Caco-2 (cell line): ENCODE measurements around the gene ADAM11. TPM values are rescaled to one million over a fixed set of nuclear protein-coding genes. Genes with fewer than 3 reads are reported as not detected.
"Not testable (repeated sequence)": the region's sequence is repeated elsewhere in the genome, so short reads cannot be mapped to it uniquely, and the experiment has no call there.

Experiments used
- Bru-seq: library from RNA; stranded (reverse); fragments of 400-500 nt; gene quantifications from one replicate; lab custom pipeline; 2021; lab: Mats Ljungman, UMichigan
- BruChase-seq, 2 experiments: library from RNA; stranded (reverse); fragments of 400-500 nt; gene quantifications; one replicate each; lab custom pipeline; 2021; lab: Mats Ljungman, UMichigan
- BruUV-seq: library from RNA; stranded (reverse); fragments of 400-500 nt; replicated peaks from 2 replicates; lab custom pipeline; 2021; lab: Mats Ljungman, UMichigan
- CTCF ChIA-PET: fragments of 300-600 bp; sonication (Branson Sonifier 250); formaldehyde crosslinking; loops from one replicate; lab custom pipeline; 2022; ENCODE audit warnings: antibody characterized with exemption; lab: Charles Lee
- POLR2A ChIA-PET: fragments of 300-600 bp; sonication (Branson Sonifier 250); formaldehyde crosslinking; loops from one replicate; lab custom pipeline; 2022; ENCODE audit warnings: antibody characterized with exemption; lab: Charles Lee
- DNase-seq, 2 experiments: peaks; one replicate each; pipeline versions ENCODE4 v3.0.0 to v3.0.0-alpha.2; 2020 to 2022
- H3K27me3 ChIP-seq: replicated peaks from 2 replicates; pipeline ENCODE4 v1.6.0; 2011; ENCODE audit warnings: low read length; ENCODE audit not compliant: control insufficient read depth, insufficient read depth
- H3K36me3 ChIP-seq: 2 replicates; pipeline ENCODE4 v1.5.1; 2011; ENCODE audit warnings: low read length; ENCODE audit not compliant: control insufficient read depth, insufficient read depth
- H3K4me1 ChIP-seq: fragments of 250-450 bp; sonication (Bioruptor Pico); 2 replicates; pipeline ENCODE4 v1.5.1; 2020; ENCODE audit warnings: mild to moderate bottlenecking
- H3K4me3 ChIP-seq: 2 replicates; pipeline ENCODE4 v1.5.1; 2011; ENCODE audit warnings: low read depth, mild to moderate bottlenecking, control low read depth, low read length
- H3K9me3 ChIP-seq: fragments of 250-450 bp; sonication (Bioruptor Pico); 2 replicates; pipeline ENCODE4 v1.5.1; 2020; ENCODE audit warnings: mild to moderate bottlenecking, moderate library complexity
- H3K27ac Mint-ChIP-seq: one replicate; pipeline ENCODE4 v1.8.0; 2022; ENCODE audit warnings: mixed read lengths; ENCODE audit not compliant: unreplicated experiment
- H3K27me3 Mint-ChIP-seq: one replicate; pipeline ENCODE4 v1.8.0; 2022; ENCODE audit warnings: mixed read lengths; ENCODE audit not compliant: insufficient read depth, unreplicated experiment
- H3K36me3 Mint-ChIP-seq: one replicate; pipeline ENCODE4 v1.8.0; 2022; ENCODE audit warnings: mild to moderate bottlenecking, mixed read lengths; ENCODE audit not compliant: insufficient read depth, unreplicated experiment
- H3K4me1 Mint-ChIP-seq: one replicate; pipeline ENCODE4 v1.8.0; 2022; ENCODE audit warnings: low read depth, mixed read lengths; ENCODE audit not compliant: unreplicated experiment
- H3K4me3 Mint-ChIP-seq: one replicate; pipeline ENCODE4 v1.8.0; 2022; ENCODE audit warnings: mild to moderate bottlenecking, moderate library complexity, mixed read lengths; ENCODE audit not compliant: unreplicated experiment
- H3K9me3 Mint-ChIP-seq: one replicate; pipeline ENCODE4 v1.8.0; 2022; ENCODE audit warnings: mixed read lengths; ENCODE audit not compliant: unreplicated experiment
- CTCF ChIP-seq, 2 experiments: fragments of 200-600 bp in 1 of 2; IDR thresholded peaks; 1 replicate in 1 of 2; 2 replicates in 1 of 2; pipeline versions ENCODE4 v1.5.1 to v1.8.0; 2011 to 2022; ENCODE audit warnings: antibody characterized with exemption in 1 of 2, control low read depth in 1 of 2, inconsistent platforms in 1 of 2, low read depth in 1 of 2, low read length in 1 of 2, mild to moderate bottlenecking in 1 of 2, moderate library complexity in 1 of 2; ENCODE audit not compliant: insufficient read depth in 1 of 2, severe bottlenecking in 1 of 2, unreplicated experiment in 1 of 2
- intact Hi-C: fragments of 100-400 bp; cut with micrococcal nuclease; formaldehyde crosslinking; loops from one replicate; pipeline ENCODE4 v1.10.0; 2022; ENCODE audit not compliant: unreplicated experiment
- long read RNA-seq: library from polyadenylated mRNA; stranded (forward); transcript quantifications from one replicate; pipeline ENCODE4 v2.0.0, GENCODE V29; 2022
- total RNA-seq: library from RNA; stranded (reverse); gene quantifications from 2 replicates; pipeline ENCODE4 v1.2.3, GENCODE V29; 2022

The ADAM11 gene
- total RNA-seq (1.9 and 2.3 TPM in 2 replicates), Bru-seq, nascent RNA (percentile 22 among the genes with signal in this experiment), BruChase-seq, experiment 1, labeled RNA remaining after a 2-hour chase (percentile 31 among the genes with signal in this experiment), BruChase-seq, experiment 2, labeled RNA remaining after a 6-hour chase (percentile 34 among the genes with signal in this experiment)
- long read RNA-seq, partial matches to known transcripts, result 0 of 1 reads
- long read RNA-seq, other reads (novel, unspliced or antisense), result 1 of 1 reads

GRCh38 chr17:44758414-44759085 lies at the start of gene ADAM11:
TSS of gene ADAM11 (plus strand) at chr17:44758988. CDS start at chr17:44759200, 212 bp downstream.
- H3K27ac Mint-ChIP-seq, result no peak within 1 kb of the TSS
- intact Hi-C loops, result no loop called here
- H3K27me3 Mint-ChIP-seq, result no peaks in the 10 kb centered on the region
- peak within 1 kb of the TSS; percentile 66 for H3K4me3 Mint-ChIP-seq
- Histone ChIP-seq H3K4me1 (peaks cover 7% of the 10 kb centered on the region), H3K36me3 (no peaks in the 10 kb centered on the region), H3K27me3 (no peaks in the 10 kb centered on the region), H3K4me3 (peak within 1 kb of the TSS; percentile 56), H3K9me3 (no peaks in the 10 kb centered on the region)
- DNase-seq, result no peak
- BruUV-seq, result no TSS peak
- H3K36me3 Mint-ChIP-seq, result peaks cover 7% of the 10 kb centered on the region
- ChIA-PET POLR2A (no interaction called here), CTCF (interaction anchor here (1.5 kb wide), 1 partner anchor 17 kb away, joined by 4 read pairs; no protein-coding TSS in a partner anchor)
- H3K9me3 Mint-ChIP-seq, result no peaks in the 10 kb centered on the region
- H3K4me1 Mint-ChIP-seq, result no peaks in the 10 kb centered on the region
- no peak for TF ChIP-seq CTCF (IDR thresholded peaks at IDR 0.05; ENCODE audit: insufficient read depth in 1 of 2, low read depth in 1 of 2, low read length in 1 of 2, severe bottlenecking in 1 of 2, unreplicated experiment in 1 of 2)

GRCh38 chr17:44719444-44719843 lies 39.3 kb upstream of the ADAM11 start:
- Mint-ChIP-seq H3K9me3 (no peaks in the 10 kb centered on the region), H3K4me3 (no peak overlapping the region), H3K4me1 (no peaks in the 10 kb centered on the region), H3K27ac (no peak overlapping the region), H3K36me3 (peaks cover 48% of the 10 kb centered on the region), H3K27me3 (no peaks in the 10 kb centered on the region)
- DNase-seq, result no peak
- Histone ChIP-seq H3K9me3 (no peaks in the 10 kb centered on the region), H3K4me3 (no peak overlapping the region), H3K36me3 (no peaks in the 10 kb centered on the region), H3K4me1 (no peaks in the 10 kb centered on the region), H3K27me3 (no peaks in the 10 kb centered on the region)
- no TSS peak for BruUV-seq
- ChIA-PET POLR2A (no interaction called here), CTCF (interaction anchor here (0.5 kb wide), 1 partner anchor 21 kb away, joined by 4 read pairs; no protein-coding TSS in a partner anchor)
- TF ChIP-seq CTCF (IDR thresholded peaks at IDR 0.05; ENCODE audit: insufficient read depth in 1 of 2, low read depth in 1 of 2, low read length in 1 of 2, severe bottlenecking in 1 of 2, unreplicated experiment in 1 of 2), result no peak
- intact Hi-C loops, result no loop called here

- Mint-ChIP-seq H3K27ac (no peak overlapping the region), H3K4me3 (no peak overlapping the region), H3K27me3 (no peaks in the 10 kb centered on the region), H3K36me3 (peaks cover 59% of the 10 kb centered on the region), H3K4me1 (no peaks in the 10 kb centered on the region), H3K9me3 (no peaks in the 10 kb centered on the region)
- no TSS peak for BruUV-seq
- ChIA-PET CTCF (no interaction called here), POLR2A (no interaction called here)
- TF ChIP-seq CTCF (IDR thresholded peaks at IDR 0.05; ENCODE audit: insufficient read depth in 1 of 2, low read depth in 1 of 2, low read length in 1 of 2, severe bottlenecking in 1 of 2, unreplicated experiment in 1 of 2), result no peak
- H3K9me3 ChIP-seq, result no peaks in the 10 kb centered on the region
- no peaks in the 10 kb centered on the region for H3K36me3 ChIP-seq
- no peak for DNase-seq
- intact Hi-C loops, result no loop called here
- no peaks in the 10 kb centered on the region for H3K4me1 ChIP-seq
- H3K27me3 ChIP-seq, result no peaks in the 10 kb centered on the region
- no peak overlapping the region for H3K4me3 ChIP-seq
Observed at GRCh38 chr17:44722254-44722653, 36.5 kb upstream of the ADAM11 start.

- H3K36me3 Mint-ChIP-seq, result peaks cover 49% of the 10 kb centered on the region
- H3K27me3 Mint-ChIP-seq, CTCF ChIA-PET, H3K9me3 Mint-ChIP-seq, DNase-seq, H3K36me3 ChIP-seq, H3K27me3 ChIP-seq, H3K4me3 Mint-ChIP-seq, H3K4me3 ChIP-seq, intact Hi-C loops, H3K9me3 ChIP-seq, H3K27ac Mint-ChIP-seq, H3K4me1 ChIP-seq, BruUV-seq, H3K4me1 Mint-ChIP-seq: not testable (repeated sequence)
- POLR2A ChIA-PET, result interaction anchor here (0.7 kb wide), 1 partner anchor 182 kb away, joined by 10 read pairs; no protein-coding TSS in a partner anchor
Observed at GRCh38 chr17:44726121-44726520, 32.7 kb upstream of the ADAM11 start.
